GM12864 (cell line): ENCODE measurements around the gene COTL1.

ENCODE experiments used
- DNase-seq: peaks from one replicate; pipeline ENCODE4 v3.0.0-alpha.2; 2011; ENCODE audit warnings: low read depth
- H3K4me3 ChIP-seq: 2 replicates; pipeline ENCODE4 v1.5.1; 2011; ENCODE audit warnings: mild to moderate bottlenecking, low read depth, low read length, control low read depth
- TF ChIP-seq, protein P1 (sequence below): IDR thresholded peaks from 2 replicates; pipeline ENCODE4 v1.5.1; 2011; ENCODE audit warnings: low read depth, mild to moderate bottlenecking, moderate library complexity, low read length, control low read depth, inconsistent platforms; ENCODE audit errors: missing control alignments

The COTL1 gene

DNA sequence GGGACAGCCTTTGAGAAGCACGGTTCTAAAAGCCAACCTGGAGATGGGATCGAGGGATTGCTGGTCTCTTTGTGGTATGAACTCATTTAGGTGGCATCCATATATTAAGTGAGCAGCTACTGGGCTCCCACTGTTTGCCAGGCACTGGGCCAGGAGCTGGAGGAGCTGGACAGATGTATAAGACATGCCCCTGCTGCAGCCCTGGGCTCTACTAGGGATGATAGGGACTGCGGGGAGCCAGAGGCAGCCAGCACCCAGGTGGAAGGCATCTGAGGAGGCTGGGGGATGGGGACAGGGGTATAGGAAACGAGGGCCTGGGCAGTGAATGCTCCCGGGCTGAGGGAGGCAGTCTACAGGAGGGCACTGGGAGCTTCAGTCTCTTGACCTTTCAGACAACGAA lies 60.4 kb downstream of the COTL1 start:
- TF ChIP-seq, protein P1, sequence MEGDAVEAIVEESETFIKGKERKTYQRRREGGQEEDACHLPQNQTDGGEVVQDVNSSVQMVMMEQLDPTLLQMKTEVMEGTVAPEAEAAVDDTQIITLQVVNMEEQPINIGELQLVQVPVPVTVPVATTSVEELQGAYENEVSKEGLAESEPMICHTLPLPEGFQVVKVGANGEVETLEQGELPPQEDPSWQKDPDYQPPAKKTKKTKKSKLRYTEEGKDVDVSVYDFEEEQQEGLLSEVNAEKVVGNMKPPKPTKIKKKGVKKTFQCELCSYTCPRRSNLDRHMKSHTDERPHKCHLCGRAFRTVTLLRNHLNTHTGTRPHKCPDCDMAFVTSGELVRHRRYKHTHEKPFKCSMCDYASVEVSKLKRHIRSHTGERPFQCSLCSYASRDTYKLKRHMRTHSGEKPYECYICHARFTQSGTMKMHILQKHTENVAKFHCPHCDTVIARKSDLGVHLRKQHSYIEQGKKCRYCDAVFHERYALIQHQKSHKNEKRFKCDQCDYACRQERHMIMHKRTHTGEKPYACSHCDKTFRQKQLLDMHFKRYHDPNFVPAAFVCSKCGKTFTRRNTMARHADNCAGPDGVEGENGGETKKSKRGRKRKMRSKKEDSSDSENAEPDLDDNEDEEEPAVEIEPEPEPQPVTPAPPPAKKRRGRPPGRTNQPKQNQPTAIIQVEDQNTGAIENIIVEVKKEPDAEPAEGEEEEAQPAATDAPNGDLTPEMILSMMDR: no peak
- no peak overlapping the region for H3K4me3 ChIP-seq
- no peak for DNase-seq

DNA sequence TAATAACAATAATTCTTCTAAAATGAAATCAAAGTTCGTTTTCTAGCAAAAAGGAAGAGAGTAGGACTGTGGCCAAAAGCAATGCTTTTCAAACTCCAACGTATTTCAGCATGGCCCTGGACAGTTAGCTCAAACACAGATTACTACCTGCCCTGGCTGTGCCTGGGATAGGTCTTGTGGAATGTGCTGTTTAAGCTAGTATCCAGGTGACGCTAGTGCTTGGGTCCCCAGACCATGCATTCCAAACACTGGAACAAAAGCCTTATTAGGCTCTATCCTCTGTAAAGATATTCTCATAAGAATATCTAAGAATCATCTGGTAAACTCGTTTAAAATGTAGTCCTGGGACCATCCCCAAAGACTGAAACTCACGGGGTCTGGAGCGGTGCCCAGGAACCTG lies 60.8 kb downstream of the COTL1 start:
- DNase-seq: no peak
- H3K4me3 ChIP-seq: no peak overlapping the region
- TF ChIP-seq, protein P1: no peak

DNA sequence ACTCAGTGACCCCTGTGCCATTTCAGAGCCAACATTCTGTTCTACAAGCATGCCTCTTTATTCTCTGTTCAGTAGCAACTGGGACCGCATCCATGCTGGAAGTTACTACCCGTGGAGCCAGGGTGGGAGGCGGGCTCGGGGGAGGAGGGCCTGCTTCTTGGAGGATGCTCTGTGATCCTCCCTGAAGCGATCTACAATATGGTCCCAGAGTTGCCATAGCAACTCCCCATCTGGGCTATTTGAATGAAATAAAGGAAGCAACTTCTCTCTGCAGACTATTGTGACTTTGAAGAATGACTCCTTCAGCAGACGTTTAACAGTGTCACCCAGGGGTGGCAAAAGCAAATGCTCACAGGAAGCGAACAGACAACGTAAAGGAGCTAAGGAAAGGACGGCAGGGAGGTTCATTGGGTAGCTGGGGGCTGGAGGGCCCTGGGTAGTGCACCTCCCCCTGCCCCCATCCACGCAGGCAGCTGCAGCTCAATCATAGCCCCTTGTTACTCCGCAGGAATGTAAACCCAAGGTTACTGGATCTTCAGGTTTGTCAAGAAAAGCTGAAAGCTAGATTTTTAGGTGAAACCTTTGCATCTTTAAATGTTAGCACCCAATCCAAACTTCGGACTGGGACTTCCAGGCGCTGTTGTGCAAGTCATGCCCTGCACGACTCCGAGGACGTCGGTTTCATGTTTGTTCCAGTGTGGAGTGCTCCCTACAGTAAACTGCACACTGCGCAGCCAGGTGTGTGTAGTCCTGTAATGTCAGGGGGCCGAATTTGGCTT lies 62.3 kb downstream of the COTL1 start:
- no peak for DNase-seq
- H3K4me3 ChIP-seq: no peak overlapping the region
- TF ChIP-seq, protein P1: no peak

DNA sequence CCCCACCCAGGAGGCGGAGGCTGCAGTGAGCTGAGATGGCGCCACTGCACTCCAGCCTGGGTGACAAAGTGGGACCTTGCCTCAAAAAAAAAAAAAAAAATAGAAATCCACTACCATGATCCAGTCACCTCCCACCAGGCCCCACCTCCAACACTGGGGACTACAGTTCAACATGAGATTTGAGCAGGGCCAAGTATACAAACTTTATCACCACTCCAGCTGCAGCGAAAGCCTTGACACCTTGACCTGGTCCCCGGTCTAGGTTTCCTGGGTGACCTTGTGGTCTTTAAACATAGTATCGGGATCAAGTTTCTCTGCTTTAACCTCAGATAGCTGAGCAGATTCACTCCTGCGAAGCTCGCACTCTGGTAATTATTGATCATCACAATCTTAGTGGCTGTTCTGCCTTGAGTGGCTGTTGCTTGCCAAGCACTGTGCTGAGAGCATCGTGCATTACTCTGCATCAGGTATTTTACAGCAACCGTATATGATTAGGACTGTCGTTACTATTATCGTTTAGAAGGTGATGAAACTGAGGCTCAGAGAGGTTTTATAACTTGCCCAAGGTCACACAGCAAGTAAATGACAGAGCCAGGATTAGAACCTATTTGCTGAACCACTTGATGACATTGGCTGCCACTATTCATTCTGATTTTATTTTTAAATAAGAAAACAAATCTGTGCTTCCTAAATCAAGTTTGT lies 63.1 kb downstream of the COTL1 start:
- DNase-seq: no peak
- no peak overlapping the region for H3K4me3 ChIP-seq
- TF ChIP-seq, protein P1: no peak

DNA sequence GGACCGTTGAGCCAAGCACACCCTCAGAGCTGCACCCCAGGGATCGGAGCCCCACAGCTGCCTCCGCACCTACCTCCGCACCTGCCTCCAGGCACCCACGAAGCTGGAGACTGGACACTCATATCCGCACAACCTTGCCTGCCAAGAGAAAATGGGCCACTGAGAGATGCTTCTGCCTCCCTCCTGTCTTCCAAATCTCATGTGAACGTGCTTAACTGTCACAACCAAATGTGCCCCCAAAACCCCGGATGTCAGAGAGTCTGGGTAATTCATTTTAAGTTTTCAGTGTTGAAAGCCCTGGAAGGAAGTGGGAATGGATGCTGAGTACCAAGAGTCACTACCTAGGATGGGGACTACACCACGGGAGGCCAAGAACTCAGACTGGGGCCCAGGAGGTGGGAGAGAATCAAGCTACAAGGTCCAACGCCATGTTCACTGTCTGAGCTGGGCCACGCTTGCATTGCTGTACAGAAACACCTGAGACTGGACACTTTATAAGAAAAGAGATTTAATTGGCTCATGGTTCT lies 63.9 kb downstream of the COTL1 start:
- H3K4me3 ChIP-seq: no peak overlapping the region
- TF ChIP-seq, protein P1: no peak
- DNase-seq: no peak

DNA sequence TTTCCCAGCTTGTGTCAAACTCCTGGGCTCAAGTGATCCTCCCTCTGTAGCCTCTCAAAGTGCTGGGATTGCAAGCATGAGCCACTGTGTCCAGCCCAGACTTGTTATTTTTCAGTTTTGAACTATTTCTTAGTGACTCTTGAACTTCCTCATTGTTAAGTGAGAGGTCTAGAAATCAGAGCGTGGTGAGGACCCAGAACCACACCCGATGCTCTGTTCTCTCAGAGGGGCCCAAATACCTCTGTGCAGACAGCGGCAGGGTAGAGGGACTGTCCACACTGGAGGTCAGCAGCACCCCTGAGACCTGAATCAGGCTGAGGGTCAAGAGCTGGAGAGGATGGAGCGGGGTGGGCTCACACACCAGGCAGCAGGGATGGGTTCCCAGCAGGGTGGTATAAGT lies 65.7 kb downstream of the COTL1 start:
- no peak for DNase-seq
- no peak overlapping the region for H3K4me3 ChIP-seq
- TF ChIP-seq, protein P1: no peak

DNA sequence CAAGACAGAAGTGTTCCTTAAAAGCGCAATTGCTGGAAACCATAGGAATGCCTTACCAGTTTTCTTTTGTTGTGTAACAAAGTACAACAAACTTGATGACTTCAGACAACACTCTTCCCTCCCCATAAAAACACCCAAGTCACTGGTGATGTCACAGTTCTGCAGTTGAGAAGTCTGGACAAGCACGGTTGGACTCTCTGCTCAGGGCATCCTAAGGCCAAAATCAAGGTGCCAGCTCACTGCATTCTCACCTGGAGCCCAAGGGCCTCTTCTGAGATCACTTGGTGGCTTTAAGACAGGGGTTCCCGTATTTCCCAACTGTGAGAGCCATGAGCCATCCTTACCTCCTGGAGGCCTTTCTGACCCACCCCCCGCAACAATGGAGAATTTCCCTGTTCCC lies 67.8 kb downstream of the COTL1 start:
- TF ChIP-seq, protein P1: no peak
- no peak overlapping the region for H3K4me3 ChIP-seq
- DNase-seq: no peak
